GM12878 (cell line): ENCODE results near the gene LRP10. TPM values are rescaled to one million over a fixed set of nuclear protein-coding genes. Genes with fewer than 3 reads are reported as not detected.
"Not testable (repeated sequence)": the region's sequence is repeated elsewhere in the genome, so short reads cannot be mapped to it uniquely, and the experiment has no call there.

Experiments used
- ATAC-seq: fragments of 200-7000 bp; cut with Tn5 transposase; 3 replicates; pipeline ENCODE4 v1.9.1; 2020; ENCODE audit warnings: mild to moderate bottlenecking, moderate library complexity
- BruUV-seq: library from RNA; stranded (reverse); fragments of 400-500 nt; replicated peaks from 2 replicates; lab custom pipeline; 2021; lab: Mats Ljungman, UMichigan
- CTCF ChIA-PET: fragments of 300-600 bp; sonication (Branson Sonifier 250); formaldehyde crosslinking; extraction: SDS; loops from one replicate; lab custom pipeline; 2021; ENCODE audit warnings: inconsistent platforms; lab: Yijun Ruan, JAX
- POLR2A ChIA-PET: fragments of 350-600 bp; formaldehyde crosslinking; extraction: SDS; loops from one replicate; lab custom pipeline; 2021; ENCODE audit warnings: inconsistent platforms; lab: Charles Lee
- RAD21 ChIA-PET: fragments of 300-600 bp; sonication (Branson Sonifier 250); formaldehyde crosslinking; loops from one replicate; lab custom pipeline; 2023; ENCODE audit warnings: antibody characterized with exemption; ENCODE audit not compliant: unreplicated experiment; lab: Charles Lee
- SMC1A ChIA-PET: fragments of 300-600 bp; sonication (Branson Sonifier 250); formaldehyde crosslinking; loops from one replicate; lab custom pipeline; 2023; ENCODE audit not compliant: unreplicated experiment, uncharacterized antibody; lab: Charles Lee
- DNase-seq: peaks from one replicate; pipeline ENCODE4 v3.0.0-alpha.2; 2011; ENCODE audit warnings: low read depth, low spot score
- FAIRE-seq: peaks from 3 replicates; lab custom pipeline; 2011; peaks lifted over from hg19 to GRCh38; lab: Jason Lieb, UNC
- H2AFZ ChIP-seq: 2 replicates; pipeline ENCODE4 v1.6.0; 2011; ENCODE audit warnings: low read depth, low read length, control low read depth; ENCODE audit not compliant: control insufficient read depth
- H3K27ac ChIP-seq: 2 replicates; pipeline ENCODE4 v1.5.1; 2011; ENCODE audit warnings: control low read depth; ENCODE audit not compliant: control insufficient read depth, insufficient read depth
- H3K27me3 ChIP-seq, 2 experiments: replicated peaks in 1 of 2; 2 replicates each; pipeline versions ENCODE4 v1.6.0 to v1.6.1; 2011; ENCODE audit warnings: low read length in 1 of 2; ENCODE audit not compliant: control insufficient read depth in 2 of 2, insufficient read depth in 2 of 2
- H3K36me3 ChIP-seq, 2 experiments: 2 replicates each; pipeline ENCODE4 v1.5.1; 2011; ENCODE audit warnings: low read length in 1 of 2; ENCODE audit not compliant: control insufficient read depth in 2 of 2, insufficient read depth in 2 of 2
- H3K4me1 ChIP-seq: 2 replicates; pipeline ENCODE4 v1.6.1; 2011; ENCODE audit warnings: mild to moderate bottlenecking, low read length, moderate library complexity, mixed read lengths; ENCODE audit not compliant: control insufficient read depth, insufficient read depth
- H3K4me2 ChIP-seq: 2 replicates; pipeline ENCODE4 v1.6.0; 2011; ENCODE audit warnings: control low read depth; ENCODE audit not compliant: control insufficient read depth, insufficient read depth
- H3K4me3 ChIP-seq: fragments of 200-600 bp; sonication (generic); 2 replicates; pipeline ENCODE4 v1.5.1; 2016
- H3K79me2 ChIP-seq: 2 replicates; pipeline ENCODE4 v1.6.0; 2011; ENCODE audit warnings: low read length; ENCODE audit not compliant: control insufficient read depth, insufficient read depth
- H3K9ac ChIP-seq: 2 replicates; pipeline ENCODE4 v1.8.0; 2011; ENCODE audit warnings: low read length, control low read depth, mixed read lengths; ENCODE audit not compliant: control insufficient read depth, insufficient read depth
- H3K9me3 ChIP-seq: replicated peaks from 3 replicates; pipeline ENCODE4 v1.5.1; 2011; ENCODE audit warnings: mild to moderate bottlenecking, low read length; ENCODE audit not compliant: control insufficient read depth, insufficient read depth
- H4K20me1 ChIP-seq: 2 replicates; pipeline ENCODE4 v1.6.0; 2011; ENCODE audit not compliant: control insufficient read depth, insufficient read depth
- ETV6 ChIP-seq, 2 experiments: fragments of 450-650 bp in 1 of 2; IDR thresholded peaks in 1 of 2; conservative IDR thresholded peaks in 1 of 2; 2 replicates each; pipeline ENCODE4 v1.6.1; 2014; ENCODE audit warnings: antibody characterized with exemption in 1 of 2, borderline replicate concordance in 1 of 2, low read depth in 1 of 2, mild to moderate bottlenecking in 1 of 2, moderate library complexity in 1 of 2
- KLF5 ChIP-seq: fragments of 450-650 bp; IDR thresholded peaks from 2 replicates; pipeline ENCODE4 v1.6.1; 2014; ENCODE audit warnings: mild to moderate bottlenecking; ENCODE audit not compliant: partially characterized antibody
- POLR2A ChIP-seq: IDR thresholded peaks from 2 replicates; pipeline ENCODE4 v1.6.1; 2011; ENCODE audit warnings: low read depth, mild to moderate bottlenecking, low read length
- POLR2AphosphoS2 ChIP-seq: IDR thresholded peaks from 2 replicates; pipeline ENCODE4 v1.6.1; 2011; ENCODE audit warnings: low read depth, mild to moderate bottlenecking, low read length, improper control_type of control experiment, moderate library complexity
- SIN3A ChIP-seq: IDR thresholded peaks from 2 replicates; pipeline ENCODE4 v1.6.1; 2012; ENCODE audit warnings: low read depth, low read length, improper control_type of control experiment
- SPI1 ChIP-seq: IDR thresholded peaks from 2 replicates; pipeline ENCODE4 v1.6.1; 2011; ENCODE audit warnings: low read depth, mild to moderate bottlenecking, low read length, moderate library complexity, borderline replicate concordance; ENCODE audit not compliant: insufficient read depth
- SUZ12 ChIP-seq: fragments of 200-600 bp; sonication (generic); IDR thresholded peaks from one replicate; pipeline ENCODE4 v1.6.1; 2018; ENCODE audit warnings: antibody characterized with exemption, mild to moderate bottlenecking; ENCODE audit not compliant: unreplicated experiment
- ZNF384 ChIP-seq: IDR thresholded peaks from 2 replicates; pipeline ENCODE4 v1.6.1; 2012; ENCODE audit warnings: low read depth, mild to moderate bottlenecking, low read length, improper control_type of control experiment, borderline replicate concordance
- WGBS: methylation state at CpG from one replicate; pipeline ENCODE4 v1.1.6; 2016; ENCODE audit warnings: low lambda C conversion rate; ENCODE audit not compliant: insufficient replicate concordance, insufficient coverage; ENCODE audit errors: missing lambda C conversion rate; 5-methylcytosine and 5-hydroxymethylcytosine counted together
- in situ Hi-C: fragments of 300-500 bp; cut with MboI; formaldehyde crosslinking; loops from 9 replicates; pipeline ENCODE4 v1.14.3; 2018; ENCODE audit warnings: mixed read lengths
- intact Hi-C: fragments of 100-400 bp; cut with micrococcal nuclease; formaldehyde crosslinking; loops from one replicate; pipeline ENCODE4 v1.14.2; 2022; ENCODE audit not compliant: unreplicated experiment
- polyA plus RNA-seq, 11 experiments: library from polyadenylated mRNA; depleted of rRNA in 4 of 11; unstranded in 6 of 11; stranded (reverse) in 5 of 11; fragments of >200 nt; fragmentation: Nextera tagmentation in 4 of 11; fragmentation: Illumina TruSeq in 1 of 11; extraction: Ambion mirVana in 4 of 11; extraction: Trizol in 1 of 11; gene quantifications; 1 replicate in 1 of 11; 2 replicates in 10 of 11; pipeline versions ENCODE4 v1.2.1 to v1.2.3, GENCODE V29; 2011 to 2016; ENCODE audit warnings: inconsistent platforms in 2 of 11, missing spikeins in 2 of 11, low read depth in 1 of 11
- total RNA-seq, 4 experiments: library from RNA; depleted of rRNA in 3 of 4; stranded (reverse); fragments of >200 nt in 3 of 4; fragmentation: Illumina TruSeq in 1 of 4; extraction: Trizol in 1 of 4; gene quantifications; 2 replicates each; pipeline versions ENCODE4 v1.2.1 to v1.2.3, GENCODE V29; 2013 to 2021
- TF ChIP-seq, protein P1 (sequence below): fragments of 450-650 bp; IDR thresholded peaks from 2 replicates; pipeline ENCODE4 v1.6.1; 2017; ENCODE audit warnings: antibody characterized with exemption, mild to moderate bottlenecking, moderate library complexity
- TF ChIP-seq, protein P2 (sequence below): fragments of 450-650 bp; IDR thresholded peaks from 2 replicates; pipeline ENCODE4 v1.6.1; 2017; ENCODE audit warnings: low read depth, mild to moderate bottlenecking, moderate library complexity

LRP10 gene
- total and polyA plus RNA-seq, 10 of the 15 experiments (the other 5 are each of a cell fraction or from before 2014, with no cell fraction given) = 3.0 to 56.9 (median 20.9) TPM

DNA sequence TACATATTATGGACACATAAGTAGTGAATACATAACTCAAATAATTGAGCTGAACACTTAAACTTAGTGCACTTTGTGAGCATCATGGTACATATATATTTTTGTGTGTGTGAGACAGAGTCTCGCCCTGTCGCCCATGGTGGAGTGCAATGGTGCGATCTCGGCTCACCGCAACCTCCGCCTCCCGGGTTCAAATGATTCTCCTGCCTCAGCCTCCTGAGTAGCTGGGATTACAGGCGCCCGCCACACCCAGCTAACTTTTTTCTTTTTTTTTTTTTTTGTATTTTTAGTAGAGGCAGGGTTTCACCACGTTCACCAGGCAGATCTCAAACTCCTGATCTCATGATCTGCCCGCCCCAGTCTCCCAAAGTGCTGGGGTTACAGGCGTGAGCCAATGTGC lies 19.4 kb upstream of the LRP10 start:
- ChIA-PET SMC1A (interaction anchor here (0.6 to 7.3 kb wide), 32 partner anchors 11 to 462 kb away, joined by 3 to 104 read pairs (median 4); partner anchors contain the start of genes LRP10, MRPL52, OXA1L and SLC7A7), CTCF (interaction anchor here (0.5 to 10.0 kb wide), 53 partner anchors 11 to 466 kb away, joined by 3 to 324 read pairs (median 6); partner anchors contain the start of genes ABHD4, DAD1, LRP10 and MRPL52), RAD21 (interaction anchor here (0.6 to 9.4 kb wide), 35 partner anchors 10 to 462 kb away, joined by 3 to 130 read pairs (median 6); partner anchors contain the start of genes DAD1, LRP10, MRPL52 and OXA1L), POLR2A (interaction anchor here (0.6 to 2.2 kb wide), 7 partner anchors 19 to 352 kb away, joined by 3 to 11 read pairs (median 6); partner anchors contain the start of gene LRP10)
- not testable (repeated sequence) for H3K36me3 ChIP-seq, H2AFZ ChIP-seq, H3K4me3 ChIP-seq, H3K27me3 ChIP-seq, FAIRE-seq, H3K9me3 ChIP-seq, DNase-seq, H3K27ac ChIP-seq, BruUV-seq, H3K4me2 ChIP-seq, H4K20me1 ChIP-seq, H3K79me2 ChIP-seq, ATAC-seq, H3K9ac ChIP-seq
- WGBS = 75% methylated on average over 10 of the region's 12 CpGs
- in situ Hi-C loops (loop anchor here (10.0 kb wide), 1 partner anchor 467 kb away; no protein-coding TSS in a partner anchor), intact Hi-C loops (loop anchor here (2.0 to 5.0 kb wide), 3 partner anchors 49 to 465 kb away; no protein-coding TSS in a partner anchor)
- peaks cover 18% of the 10 kb centered on the region for H3K4me1 ChIP-seq

DNA sequence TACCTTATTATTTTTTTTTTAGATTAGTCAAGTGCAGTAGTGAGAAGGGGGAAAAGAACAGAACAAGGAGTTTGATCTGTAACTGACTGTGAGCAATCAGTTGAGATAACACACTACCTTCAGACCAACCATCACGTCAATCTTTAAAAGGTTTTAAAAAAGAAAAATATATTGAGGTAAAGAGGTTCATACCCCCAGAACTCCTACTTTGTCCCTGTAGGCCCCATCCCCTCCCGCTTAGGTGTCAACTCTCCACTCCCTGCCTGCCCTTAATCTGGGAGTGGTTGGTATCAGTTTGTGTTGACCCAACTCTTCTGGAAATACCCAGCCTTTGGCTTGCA lies 19.0 kb upstream of the LRP10 start:
- FAIRE-seq = no peak
- H3K27ac ChIP-seq = peak overlapping the region; percentile 89
- no peak for TF ChIP-seq ETV6 (conservative IDR thresholded peaks at IDR 0.05 in 1 of 2, IDR thresholded peaks at IDR 0.05 in 1 of 2; ENCODE audit: borderline replicate concordance in 1 of 2, low read depth in 1 of 2)
- no peak for TF ChIP-seq POLR2AphosphoS2
- no peak for TF ChIP-seq SPI1
- TF ChIP-seq, protein P1, sequence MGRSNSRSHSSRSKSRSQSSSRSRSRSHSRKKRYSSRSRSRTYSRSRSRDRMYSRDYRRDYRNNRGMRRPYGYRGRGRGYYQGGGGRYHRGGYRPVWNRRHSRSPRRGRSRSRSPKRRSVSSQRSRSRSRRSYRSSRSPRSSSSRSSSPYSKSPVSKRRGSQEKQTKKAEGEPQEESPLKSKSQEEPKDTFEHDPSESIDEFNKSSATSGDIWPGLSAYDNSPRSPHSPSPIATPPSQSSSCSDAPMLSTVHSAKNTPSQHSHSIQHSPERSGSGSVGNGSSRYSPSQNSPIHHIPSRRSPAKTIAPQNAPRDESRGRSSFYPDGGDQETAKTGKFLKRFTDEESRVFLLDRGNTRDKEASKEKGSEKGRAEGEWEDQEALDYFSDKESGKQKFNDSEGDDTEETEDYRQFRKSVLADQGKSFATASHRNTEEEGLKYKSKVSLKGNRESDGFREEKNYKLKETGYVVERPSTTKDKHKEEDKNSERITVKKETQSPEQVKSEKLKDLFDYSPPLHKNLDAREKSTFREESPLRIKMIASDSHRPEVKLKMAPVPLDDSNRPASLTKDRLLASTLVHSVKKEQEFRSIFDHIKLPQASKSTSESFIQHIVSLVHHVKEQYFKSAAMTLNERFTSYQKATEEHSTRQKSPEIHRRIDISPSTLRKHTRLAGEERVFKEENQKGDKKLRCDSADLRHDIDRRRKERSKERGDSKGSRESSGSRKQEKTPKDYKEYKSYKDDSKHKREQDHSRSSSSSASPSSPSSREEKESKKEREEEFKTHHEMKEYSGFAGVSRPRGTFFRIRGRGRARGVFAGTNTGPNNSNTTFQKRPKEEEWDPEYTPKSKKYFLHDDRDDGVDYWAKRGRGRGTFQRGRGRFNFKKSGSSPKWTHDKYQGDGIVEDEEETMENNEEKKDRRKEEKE = no peak
- no peak for TF ChIP-seq ZNF384
- TF ChIP-seq SIN3A = no peak
- TF ChIP-seq POLR2A = no peak
- TF ChIP-seq KLF5 = no peak
- TF ChIP-seq, protein P2, sequence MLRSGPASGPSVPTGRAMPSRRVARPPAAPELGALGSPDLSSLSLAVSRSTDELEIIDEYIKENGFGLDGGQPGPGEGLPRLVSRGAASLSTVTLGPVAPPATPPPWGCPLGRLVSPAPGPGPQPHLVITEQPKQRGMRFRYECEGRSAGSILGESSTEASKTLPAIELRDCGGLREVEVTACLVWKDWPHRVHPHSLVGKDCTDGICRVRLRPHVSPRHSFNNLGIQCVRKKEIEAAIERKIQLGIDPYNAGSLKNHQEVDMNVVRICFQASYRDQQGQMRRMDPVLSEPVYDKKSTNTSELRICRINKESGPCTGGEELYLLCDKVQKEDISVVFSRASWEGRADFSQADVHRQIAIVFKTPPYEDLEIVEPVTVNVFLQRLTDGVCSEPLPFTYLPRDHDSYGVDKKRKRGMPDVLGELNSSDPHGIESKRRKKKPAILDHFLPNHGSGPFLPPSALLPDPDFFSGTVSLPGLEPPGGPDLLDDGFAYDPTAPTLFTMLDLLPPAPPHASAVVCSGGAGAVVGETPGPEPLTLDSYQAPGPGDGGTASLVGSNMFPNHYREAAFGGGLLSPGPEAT = no peak
- TF ChIP-seq SUZ12 = no peak

More for the DNA sequence above, 19.0 kb upstream of the LRP10 start:
- SMC1A ChIA-PET = interaction anchor here (0.6 to 7.3 kb wide), 37 partner anchors 11 to 462 kb away, joined by 3 to 104 read pairs (median 5); partner anchors contain the start of genes DAD1, LRP10, MRPL52 and OXA1L
- in situ Hi-C loops (loop anchor here (10.0 kb wide), 1 partner anchor 468 kb away; no protein-coding TSS in a partner anchor), intact Hi-C loops (loop anchor here (2.0 to 5.0 kb wide), 3 partner anchors 48 to 466 kb away; no protein-coding TSS in a partner anchor)
- POLR2A ChIA-PET = interaction anchor here (0.9 to 2.2 kb wide), 5 partner anchors 19 to 281 kb away, joined by 3 to 11 read pairs (median 6); partner anchors contain the start of gene LRP10
- peak overlapping the region; percentile 90; the same call in 1 of the 2 replicates for H3K9ac ChIP-seq
- peaks cover 2% of the 10 kb centered on the region; the same call in 1 of the 3 replicates for H3K9me3 ChIP-seq
- DNase-seq (no peak), ATAC-seq (no peak)
- WGBS = 74% methylated on average over 2 of the region's 2 CpGs
- no peaks in the 10 kb centered on the region for H4K20me1 ChIP-seq
- H3K4me1 ChIP-seq = peaks cover 18% of the 10 kb centered on the region
- H3K4me3 ChIP-seq = no peak overlapping the region
- H3K36me3 ChIP-seq = no peaks in the 10 kb centered on the region
- BruUV-seq = no TSS peak
- peak overlapping the region; percentile 100 for H3K4me2 ChIP-seq
- no peaks in the 10 kb centered on the region for H3K79me2 ChIP-seq
- H2AFZ ChIP-seq = peak overlapping the region; percentile 99
- RAD21 ChIA-PET = interaction anchor here (0.7 to 9.4 kb wide), 33 partner anchors 9 to 462 kb away, joined by 3 to 130 read pairs (median 6); partner anchors contain the start of genes DAD1, LRP10, MRPL52 and OXA1L
- H3K27me3 ChIP-seq = no peaks in the 10 kb centered on the region
- CTCF ChIA-PET = interaction anchor here (0.6 to 10.0 kb wide), 52 partner anchors 12 to 466 kb away, joined by 3 to 324 read pairs (median 6); partner anchors contain the start of genes ABHD4, DAD1, LRP10 and MRPL52
